Endothelial cell of umbilical vein (primary cell): ENCODE results near the gene SYNDIG1.
"Not testable (repeated sequence)": the region's sequence is repeated elsewhere in the genome, so short reads cannot be mapped to it uniquely, and the experiment has no call there.

ENCODE experiments used
- EZH2 ChIP-seq: IDR thresholded peaks from 2 replicates; pipeline ENCODE4 v1.6.1; 2012; ENCODE audit warnings: borderline replicate concordance, low read depth, mild to moderate bottlenecking, moderate library complexity, low read length, inconsistent platforms; ENCODE audit not compliant: severe bottlenecking
- FOS ChIP-seq: IDR thresholded peaks from 2 replicates; pipeline ENCODE4 v1.6.1; 2011; ENCODE audit warnings: mild to moderate bottlenecking, low read length, moderate library complexity, borderline replicate concordance; ENCODE audit not compliant: insufficient read depth
- POLR2A ChIP-seq: IDR thresholded peaks from 2 replicates; pipeline ENCODE4 v1.6.1; 2012; ENCODE audit warnings: low read depth, mild to moderate bottlenecking, control low read depth, low read length
- TF ChIP-seq, protein P1 (sequence below), 2 donors: IDR thresholded peaks; 1 replicate in 1 of 2; 2 replicates in 1 of 2; pipeline ENCODE4 v1.5.1; 2011; ENCODE audit warnings: low read length in 2 of 2, mild to moderate bottlenecking in 2 of 2, moderate library complexity in 2 of 2, control low read depth in 1 of 2, inconsistent platforms in 1 of 2, low read depth in 1 of 2; ENCODE audit not compliant: insufficient read depth in 1 of 2; ENCODE audit errors: extremely low read depth in 1 of 2

GRCh38 chr20:24512441-24512840 lies 43.0 kb downstream of the SYNDIG1 start:
- TF ChIP-seq, protein P1, sequence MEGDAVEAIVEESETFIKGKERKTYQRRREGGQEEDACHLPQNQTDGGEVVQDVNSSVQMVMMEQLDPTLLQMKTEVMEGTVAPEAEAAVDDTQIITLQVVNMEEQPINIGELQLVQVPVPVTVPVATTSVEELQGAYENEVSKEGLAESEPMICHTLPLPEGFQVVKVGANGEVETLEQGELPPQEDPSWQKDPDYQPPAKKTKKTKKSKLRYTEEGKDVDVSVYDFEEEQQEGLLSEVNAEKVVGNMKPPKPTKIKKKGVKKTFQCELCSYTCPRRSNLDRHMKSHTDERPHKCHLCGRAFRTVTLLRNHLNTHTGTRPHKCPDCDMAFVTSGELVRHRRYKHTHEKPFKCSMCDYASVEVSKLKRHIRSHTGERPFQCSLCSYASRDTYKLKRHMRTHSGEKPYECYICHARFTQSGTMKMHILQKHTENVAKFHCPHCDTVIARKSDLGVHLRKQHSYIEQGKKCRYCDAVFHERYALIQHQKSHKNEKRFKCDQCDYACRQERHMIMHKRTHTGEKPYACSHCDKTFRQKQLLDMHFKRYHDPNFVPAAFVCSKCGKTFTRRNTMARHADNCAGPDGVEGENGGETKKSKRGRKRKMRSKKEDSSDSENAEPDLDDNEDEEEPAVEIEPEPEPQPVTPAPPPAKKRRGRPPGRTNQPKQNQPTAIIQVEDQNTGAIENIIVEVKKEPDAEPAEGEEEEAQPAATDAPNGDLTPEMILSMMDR (IDR thresholded peaks at IDR 0.05; ENCODE audit: extremely low read depth in 1 of 2, insufficient read depth in 1 of 2, low read depth in 1 of 2, low read length in 2 of 2), result not testable (repeated sequence)
- not testable (repeated sequence) for TF ChIP-seq FOS, POLR2A, EZH2
